ENCODE data around the gene PIGK.

- no peak for TF ChIP-seq CTCF (IDR thresholded peaks at IDR 0.05 in 8 of 11, conservative IDR thresholded peaks at IDR 0.05 in 3 of 11)
- no peak for TF ChIP-seq POLR2A (IDR thresholded peaks at IDR 0.05)
Measured at GRCh38 chr1:77121503-77121902, 97.7 kb downstream of the PIGK start.
